Mesenchymal stem cell (in vitro differentiated cells and primary cell): Measurements from ENCODE around the gene HCFC2.
A peak's percentile ranks its signal among the peaks of the same experiment; 100 is the strongest.
"Not testable (repeated sequence)": the region's sequence is repeated elsewhere in the genome, so short reads cannot be mapped to it uniquely, and the experiment has no call there.

Source experiments
- DNase-seq: peaks from one replicate; pipeline ENCODE4 v3.0.0-alpha.2; 2013
- H2AFZ ChIP-seq: one replicate; pipeline ENCODE4 v1.6.1; 2013; ENCODE audit warnings: low read depth, mild to moderate bottlenecking, control low read depth, inconsistent platforms, low read length, moderate library complexity
- H2AK5ac ChIP-seq: 2 replicates; pipeline ENCODE4 v1.6.1; 2013; ENCODE audit warnings: low read length, moderate library complexity, mild to moderate bottlenecking, inconsistent platforms; ENCODE audit not compliant: severe bottlenecking
- H2BK120ac ChIP-seq: one replicate; pipeline ENCODE4 v1.6.1; 2013; ENCODE audit warnings: low read depth, mild to moderate bottlenecking, inconsistent platforms, low read length, moderate library complexity
- H2BK12ac ChIP-seq, 2 experiments: one replicate each; pipeline ENCODE4 v1.6.1; 2013; ENCODE audit warnings: inconsistent platforms in 2 of 2, low read length in 2 of 2, mild to moderate bottlenecking in 2 of 2, moderate library complexity in 2 of 2, control low read depth in 1 of 2
- H2BK15ac ChIP-seq: one replicate; pipeline ENCODE4 v1.6.1; 2013; ENCODE audit warnings: mild to moderate bottlenecking, low read depth, inconsistent platforms; ENCODE audit not compliant: poor library complexity, severe bottlenecking
- H2BK5ac ChIP-seq: 2 replicates; pipeline ENCODE4 v1.6.1; 2013; ENCODE audit warnings: low read depth, mild to moderate bottlenecking, low read length, control low read depth, inconsistent platforms; ENCODE audit not compliant: poor library complexity, severe bottlenecking
- H3K14ac ChIP-seq, 2 experiments: one replicate each; pipeline ENCODE4 v1.6.1; 2013; ENCODE audit warnings: inconsistent platforms in 2 of 2, low read length in 2 of 2, control low read depth in 1 of 2, mild to moderate bottlenecking in 1 of 2, moderate library complexity in 1 of 2
- H3K18ac ChIP-seq, 2 experiments: one replicate each; pipeline ENCODE4 v1.6.1; 2013; ENCODE audit warnings: inconsistent platforms in 2 of 2, low read length in 2 of 2, control low read depth in 1 of 2, low read depth in 1 of 2, mild to moderate bottlenecking in 1 of 2
- H3K23ac ChIP-seq, 2 experiments: one replicate each; pipeline ENCODE4 v1.6.1; 2013; ENCODE audit warnings: inconsistent platforms in 2 of 2, low read length in 2 of 2, mild to moderate bottlenecking in 2 of 2, moderate library complexity in 2 of 2, control low read depth in 1 of 2
- H3K27ac ChIP-seq: 2 replicates; pipeline ENCODE4 v1.5.1; 2013; ENCODE audit warnings: mild to moderate bottlenecking, moderate library complexity, low read length, control low read depth, inconsistent platforms; ENCODE audit not compliant: poor library complexity, severe bottlenecking
- H3K27me3 ChIP-seq, 2 experiments: 2 replicates each; pipeline versions ENCODE4 v1.6.1 to v1.7.0; 2013; ENCODE audit warnings: low read length in 2 of 2, mild to moderate bottlenecking in 2 of 2, moderate library complexity in 2 of 2, control low read depth in 1 of 2, inconsistent platforms in 1 of 2; ENCODE audit not compliant: control insufficient read depth in 1 of 2, insufficient read depth in 1 of 2
- H3K36me3 ChIP-seq, 2 experiments: 2 replicates each; pipeline versions ENCODE4 v1.6.1 to v1.7.0; 2013; ENCODE audit warnings: low read length in 2 of 2, control low read depth in 1 of 2, inconsistent platforms in 1 of 2, low read depth in 1 of 2, mild to moderate bottlenecking in 1 of 2; ENCODE audit not compliant: insufficient read depth in 2 of 2, control insufficient read depth in 1 of 2
- H3K4ac ChIP-seq, 2 experiments: one replicate each; pipeline ENCODE4 v1.6.1; 2013; ENCODE audit warnings: inconsistent platforms in 2 of 2, low read length in 2 of 2, mild to moderate bottlenecking in 2 of 2, moderate library complexity in 2 of 2, control low read depth in 1 of 2, low read depth in 1 of 2
- H3K4me1 ChIP-seq: 2 replicates; pipeline ENCODE4 v1.6.1; 2013; ENCODE audit warnings: low read depth, low read length, control low read depth; ENCODE audit not compliant: control insufficient read depth, insufficient read depth
- H3K4me2 ChIP-seq: 2 replicates; pipeline ENCODE4 v1.6.1; 2013; ENCODE audit warnings: low read length, mild to moderate bottlenecking, inconsistent platforms; ENCODE audit not compliant: poor library complexity, severe bottlenecking
- H3K4me3 ChIP-seq, 2 experiments: 2 replicates each; pipeline versions ENCODE4 v1.5.1 to v1.7.0; 2013; ENCODE audit warnings: low read length in 2 of 2, mild to moderate bottlenecking in 2 of 2, control low read depth in 1 of 2, low read depth in 1 of 2; ENCODE audit not compliant: insufficient read depth in 1 of 2
- H3K79me1 ChIP-seq: replicated peaks from 2 replicates; pipeline ENCODE4 v1.6.1; 2013; ENCODE audit warnings: mild to moderate bottlenecking, control low read depth, low read length, inconsistent platforms; ENCODE audit not compliant: poor library complexity, severe bottlenecking
- H3K9ac ChIP-seq: 2 replicates; pipeline ENCODE4 v1.7.0; 2013; ENCODE audit warnings: mild to moderate bottlenecking, low read length, moderate library complexity
- H3K9me3 ChIP-seq: 2 replicates; pipeline ENCODE4 v1.7.0; 2013; ENCODE audit warnings: mild to moderate bottlenecking, low read length; ENCODE audit not compliant: control insufficient read depth
- H4K8ac ChIP-seq: one replicate; pipeline ENCODE4 v1.6.1; 2013; ENCODE audit warnings: inconsistent platforms, mild to moderate bottlenecking, low read length, moderate library complexity
- H4K91ac ChIP-seq: one replicate; pipeline ENCODE4 v1.6.1; 2013; ENCODE audit warnings: mild to moderate bottlenecking, low read length, inconsistent platforms
- whole genome bisulfite sequencing: methylation state at CpG from one replicate; pipeline ENCODE4 v1.1.7; 2013; ENCODE audit warnings: mixed read lengths; 5-methylcytosine and 5-hydroxymethylcytosine counted together

Gene HCFC2

GRCh38 chr12:104109446-104110271 lies 45.3 kb downstream of the HCFC2 start:
- H4K8ac ChIP-seq, result no peak overlapping the region
- no peak overlapping the region for H2BK15ac ChIP-seq
- 100% methylated on average over 2 of the region's 4 CpGs for WGBS
- no peak overlapping the region for H3K4me3 ChIP-seq
- no peak overlapping the region for H2AK5ac ChIP-seq
- DNase-seq, result no peak
- H2BK12ac ChIP-seq, result no peak overlapping the region
- H3K4me1 ChIP-seq, result no peaks in the 10 kb centered on the region
- no peaks in the 10 kb centered on the region for H3K27me3 ChIP-seq
- peaks cover 0 to 31% of the 10 kb centered on the region in 2 experiments for H3K36me3 ChIP-seq
- no peak overlapping the region for H3K23ac ChIP-seq
- H3K18ac ChIP-seq, result no peak overlapping the region
- no peak overlapping the region for H3K9ac ChIP-seq
- no peaks in the 10 kb centered on the region for H3K9me3 ChIP-seq
- H2AFZ ChIP-seq, result no peak overlapping the region
- H3K4me2 ChIP-seq, result no peak overlapping the region
- no peak overlapping the region for H2BK120ac ChIP-seq
- H3K4ac ChIP-seq, result no peak overlapping the region
- no peak overlapping the region for H4K91ac ChIP-seq
- H3K79me1 ChIP-seq, result peaks cover 3% of the 10 kb centered on the region
- no peak overlapping the region for H3K14ac ChIP-seq
- H2BK5ac ChIP-seq, result no peak overlapping the region
- no peak overlapping the region for H3K27ac ChIP-seq

DNA sequence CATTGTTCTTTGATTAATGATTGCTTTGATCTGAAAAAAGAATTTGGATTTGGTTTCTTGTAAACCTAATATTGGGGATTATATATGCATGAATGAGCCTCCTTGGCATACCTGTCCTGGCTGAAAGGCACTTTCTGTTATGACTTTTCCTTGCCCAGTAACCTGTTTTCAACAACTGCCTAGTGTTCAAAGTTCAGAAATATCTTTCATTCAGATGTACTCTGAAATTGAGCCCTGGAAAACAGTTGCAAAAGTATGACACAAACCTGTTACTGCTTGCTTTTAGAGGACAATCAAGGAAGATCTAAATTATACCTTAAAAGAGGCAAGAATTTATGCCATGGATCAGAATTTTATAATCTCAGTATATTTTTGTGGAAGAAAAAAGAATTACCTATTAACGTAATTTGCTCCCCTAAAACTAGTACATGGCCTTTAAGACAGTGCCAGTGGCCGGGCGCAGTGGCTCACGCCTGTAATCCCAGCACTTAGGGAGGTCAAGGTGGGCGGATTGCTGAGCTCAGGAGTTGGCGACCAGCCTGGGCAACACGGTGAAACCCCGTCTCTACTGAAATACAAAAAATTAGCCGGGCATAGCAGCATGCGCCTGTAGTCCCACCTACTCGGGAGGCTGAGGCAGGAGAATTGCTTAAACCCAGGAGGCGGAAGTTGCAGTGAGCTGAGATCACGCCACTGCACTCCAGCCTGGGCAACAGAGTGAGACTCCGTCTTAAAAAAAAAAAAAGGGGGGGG lies 50.7 kb downstream of the HCFC2 start:
- H3K4ac ChIP-seq, H3K18ac ChIP-seq, H3K9ac ChIP-seq, H2BK5ac ChIP-seq, H3K23ac ChIP-seq, H2BK12ac ChIP-seq, H3K4me3 ChIP-seq, H3K27me3 ChIP-seq, H3K4me2 ChIP-seq, H2AK5ac ChIP-seq, DNase-seq, H2BK15ac ChIP-seq, H3K9me3 ChIP-seq, H3K4me1 ChIP-seq, H3K14ac ChIP-seq, H2BK120ac ChIP-seq, H3K27ac ChIP-seq, H4K8ac ChIP-seq, H2AFZ ChIP-seq, H3K79me1 ChIP-seq, H4K91ac ChIP-seq: not testable (repeated sequence)
- 96% methylated on average over 12 of the region's 14 CpGs for WGBS
- peaks cover 6 to 47% of the 10 kb centered on the region in 2 experiments for H3K36me3 ChIP-seq

DNA sequence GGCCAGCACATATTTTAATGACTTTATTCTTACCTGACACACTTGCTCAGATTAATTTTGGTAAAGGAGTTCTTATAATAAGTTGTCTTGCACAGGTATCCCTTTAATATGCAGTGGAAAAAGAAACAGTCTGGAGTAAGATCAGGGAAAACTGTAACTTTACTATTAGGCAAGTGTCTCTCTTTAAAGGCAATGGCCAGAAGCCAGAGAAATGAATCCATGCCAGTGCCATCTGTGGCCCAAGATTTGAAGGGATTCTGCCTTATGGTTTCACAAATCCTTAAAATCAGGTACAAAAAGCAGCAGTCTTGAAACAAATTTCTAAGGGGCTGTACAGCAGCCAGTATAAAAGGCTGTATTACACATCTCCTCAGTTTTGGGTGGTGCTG lies 51.2 kb downstream of the HCFC2 start:
- Histone ChIP-seq H3K27me3 (no peaks in the 10 kb centered on the region), H4K8ac (no peak overlapping the region), H3K9ac (no peak overlapping the region), H2AFZ (no peak overlapping the region), H3K14ac (no peak overlapping the region), H3K36me3 (peaks cover 6 to 50% of the 10 kb centered on the region in 2 experiments), H3K27ac (no peak overlapping the region), H3K4me3 (no peak overlapping the region), H2BK120ac (no peak overlapping the region), H4K91ac (no peak overlapping the region), H2BK15ac (no peak overlapping the region), H3K4me1 (no peaks in the 10 kb centered on the region), H2BK5ac (no peak overlapping the region), H2AK5ac (no peak overlapping the region), H2BK12ac (no peak overlapping the region), H3K79me1 (peaks cover 7% of the 10 kb centered on the region), H3K18ac (no peak overlapping the region), H3K4ac (no peak overlapping the region), H3K23ac (no peak overlapping the region), H3K4me2 (no peak overlapping the region), H3K9me3 (no peaks in the 10 kb centered on the region)
- DNase-seq, result no peak

GRCh38 chr12:104121001-104121400 lies 56.7 kb downstream of the HCFC2 start:
- H3K27ac ChIP-seq, result no peak overlapping the region
- peak overlapping the region; percentile 52 for H3K9ac ChIP-seq
- H3K4me3 ChIP-seq, result no peak overlapping the region
- peaks cover 4% of the 10 kb centered on the region for H3K79me1 ChIP-seq
- no peak overlapping the region for H2BK15ac ChIP-seq
- H2BK120ac ChIP-seq, result no peak overlapping the region
- peaks cover 3% of the 10 kb centered on the region for H3K4me1 ChIP-seq
- H2BK12ac ChIP-seq, result no peak overlapping the region
- no peak overlapping the region for H3K23ac ChIP-seq
- H4K91ac ChIP-seq, result no peak overlapping the region
- H2AK5ac ChIP-seq, result no peak overlapping the region
- peak; percentile 25 for DNase-seq
- H3K36me3 ChIP-seq, result peaks cover 10 to 73% of the 10 kb centered on the region in 2 experiments
- H3K14ac ChIP-seq, result no peak overlapping the region
- no peak overlapping the region for H4K8ac ChIP-seq
- H3K27me3 ChIP-seq, result no peaks in the 10 kb centered on the region
- no peak overlapping the region for H3K4me2 ChIP-seq
- H3K9me3 ChIP-seq, result no peaks in the 10 kb centered on the region
- H2AFZ ChIP-seq, result no peak overlapping the region
- no peak overlapping the region for H2BK5ac ChIP-seq
- no peak overlapping the region for H3K4ac ChIP-seq
- no peak overlapping the region for H3K18ac ChIP-seq
